Hematopoietic multipotent progenitor cell (in vitro differentiated cells): ENCODE results near the gene IGLL5. TPM values are rescaled to one million over a fixed set of nuclear protein-coding genes. Genes with fewer than 3 reads are reported as not detected.

Source experiments
- DNase-seq, 3 donors: peaks; one replicate each; pipeline ENCODE4 v3.0.0-alpha.2; 2011 to 2015; ENCODE audit warnings: low read depth in 2 of 3, low spot score in 2 of 3
- total RNA-seq: library from RNA; depleted of rRNA; stranded (reverse); fragments of >200 nt; gene quantifications from one replicate; pipeline ENCODE4 v1.2.3, GENCODE V29; 2012

Gene IGLL5
- total RNA-seq, 1 donor, result 0.54 TPM

DNA sequence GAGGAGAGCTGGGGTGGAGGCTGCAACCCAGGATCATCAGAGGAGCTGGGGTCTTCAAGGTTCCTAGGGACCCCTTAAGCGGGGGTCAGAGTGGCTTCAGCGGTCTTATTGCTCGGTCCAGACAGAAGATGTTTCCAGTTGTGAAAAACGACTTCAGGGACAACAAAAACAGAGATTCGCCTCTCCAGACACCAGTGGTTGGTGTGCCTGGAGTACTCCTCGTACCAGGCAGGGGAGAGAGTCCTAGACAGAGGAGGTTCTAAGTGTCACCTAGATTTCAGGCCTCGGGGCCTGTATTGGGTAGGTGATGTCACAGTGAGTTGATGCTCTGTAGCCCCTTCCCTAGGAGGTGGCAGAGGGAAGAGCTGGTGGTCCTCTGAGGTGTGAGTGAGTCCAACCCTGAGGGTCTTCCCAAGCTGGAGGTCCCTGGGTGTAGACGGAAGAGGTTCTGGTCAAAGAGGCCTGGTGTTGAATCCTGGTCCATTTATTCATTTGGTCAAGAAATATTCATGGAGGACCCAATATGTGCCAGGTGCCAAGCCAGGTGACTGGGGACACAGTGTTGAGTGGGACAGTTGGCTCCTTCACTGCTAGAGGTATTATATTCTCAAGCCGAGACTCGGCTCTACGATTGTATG is 4.4 kb upstream of the IGLL5 start:
- no peak for DNase-seq

DNA sequence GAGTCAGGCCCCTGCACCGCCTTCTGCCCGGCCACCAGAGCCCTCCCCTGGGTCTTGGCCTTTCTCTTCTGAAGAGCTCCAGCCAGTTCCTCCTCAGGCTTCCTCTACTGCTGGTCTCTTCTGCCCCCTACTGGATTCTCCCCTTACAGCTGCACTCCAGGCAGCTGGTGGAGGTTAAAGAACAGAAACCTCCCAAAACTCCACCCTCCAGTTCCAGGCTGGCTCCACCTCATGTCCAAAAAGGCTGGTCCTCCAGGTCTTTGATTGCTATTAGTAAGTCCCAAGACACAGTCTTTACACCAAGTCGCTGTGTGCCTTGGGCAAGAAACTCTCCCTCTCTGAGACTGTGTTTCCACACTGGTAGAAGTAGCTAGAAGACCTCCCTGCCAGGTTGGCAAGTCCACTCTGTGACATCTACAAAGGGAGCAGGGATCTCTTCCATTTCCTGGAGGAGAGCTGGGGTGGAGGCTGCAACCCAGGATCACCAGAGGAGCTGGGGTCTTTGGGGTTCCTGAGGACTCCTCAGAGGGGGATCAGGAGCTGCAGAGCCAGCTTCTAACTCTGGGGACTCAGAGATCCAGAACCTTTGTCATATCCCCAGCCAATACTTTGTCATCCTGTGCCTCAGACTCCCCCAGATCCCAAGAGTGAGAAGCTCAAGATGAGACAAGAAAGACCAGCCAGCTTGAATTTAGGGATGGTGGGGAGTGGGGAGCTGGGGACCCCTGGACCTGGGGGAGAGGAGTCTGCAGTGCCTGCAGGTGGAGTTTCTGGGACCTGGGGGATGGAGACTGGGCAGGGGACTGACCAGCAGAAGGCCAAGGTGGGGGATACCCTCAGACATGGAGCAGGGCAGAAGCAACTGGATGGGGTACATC is 3.4 kb upstream of the IGLL5 start:
- peak; percentile 49 to 88 (median 74) for DNase-seq

DNA sequence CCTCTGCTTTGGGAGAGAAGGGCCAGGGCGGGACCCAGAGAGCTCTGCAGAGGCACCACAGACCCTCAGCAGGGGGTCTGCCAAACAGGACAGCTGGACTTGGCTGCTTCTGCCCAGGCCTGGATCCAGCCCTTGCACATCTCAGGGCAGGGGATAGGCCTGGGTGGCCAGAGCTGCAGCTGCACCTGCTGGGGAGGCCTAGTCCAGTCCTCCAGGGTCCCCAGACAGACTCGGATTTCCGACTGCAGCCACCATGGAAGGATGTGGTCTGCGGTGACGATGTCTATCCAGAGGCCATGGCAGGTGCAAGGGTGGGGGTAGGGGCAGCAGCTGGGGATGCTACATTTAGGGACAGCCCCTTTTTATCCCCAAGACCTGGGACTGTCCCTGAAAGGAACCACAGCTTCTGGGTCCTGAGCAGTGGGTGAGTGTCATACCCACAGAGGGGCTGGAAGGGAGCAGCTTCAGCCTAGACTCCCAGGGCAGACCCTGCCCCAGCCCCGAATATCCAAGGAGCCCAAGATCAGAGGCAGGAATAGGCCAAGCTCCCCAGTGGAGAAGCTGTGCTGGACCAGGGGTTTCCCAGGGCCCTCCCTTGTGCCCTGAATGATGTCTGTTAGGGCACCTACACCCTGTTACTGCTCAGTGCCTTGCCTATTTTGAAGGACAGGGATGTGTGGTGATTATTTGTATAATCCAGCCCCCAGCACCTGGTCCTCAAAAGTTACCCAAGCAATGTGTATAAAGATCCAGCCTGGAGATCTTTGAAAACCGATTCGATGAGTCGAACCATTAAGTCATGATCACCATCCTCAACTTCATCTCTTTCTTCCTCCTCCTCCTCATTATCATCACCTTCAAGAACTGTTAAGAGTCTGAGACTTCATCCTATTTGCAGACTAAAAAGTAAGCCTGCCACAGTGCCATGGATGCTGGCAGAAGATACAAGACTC is 2.5 kb upstream of the IGLL5 start:
- peak in 2 of 3 donors; percentile 20 to 30 for DNase-seq

DNA sequence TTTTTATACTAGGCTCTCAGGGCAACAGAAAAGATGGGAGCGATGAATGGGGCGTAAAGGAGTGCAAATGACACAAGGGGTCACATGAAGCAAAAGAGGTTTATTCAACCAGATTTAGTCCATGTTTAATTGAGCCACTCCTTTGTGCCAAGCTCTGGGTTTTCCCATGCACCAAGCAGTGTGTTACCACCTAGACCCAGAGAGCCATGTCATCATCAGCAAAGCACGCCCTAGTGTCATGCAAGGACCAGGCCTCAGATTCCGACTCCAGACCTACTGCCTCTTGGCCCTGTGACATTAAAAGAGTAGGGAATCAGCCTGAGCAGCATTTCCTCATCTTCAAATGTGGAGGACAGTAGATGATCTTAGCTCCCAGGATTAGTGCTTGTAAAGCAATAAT is 1.1 kb upstream of the IGLL5 start:
- no peak for DNase-seq

DNA sequence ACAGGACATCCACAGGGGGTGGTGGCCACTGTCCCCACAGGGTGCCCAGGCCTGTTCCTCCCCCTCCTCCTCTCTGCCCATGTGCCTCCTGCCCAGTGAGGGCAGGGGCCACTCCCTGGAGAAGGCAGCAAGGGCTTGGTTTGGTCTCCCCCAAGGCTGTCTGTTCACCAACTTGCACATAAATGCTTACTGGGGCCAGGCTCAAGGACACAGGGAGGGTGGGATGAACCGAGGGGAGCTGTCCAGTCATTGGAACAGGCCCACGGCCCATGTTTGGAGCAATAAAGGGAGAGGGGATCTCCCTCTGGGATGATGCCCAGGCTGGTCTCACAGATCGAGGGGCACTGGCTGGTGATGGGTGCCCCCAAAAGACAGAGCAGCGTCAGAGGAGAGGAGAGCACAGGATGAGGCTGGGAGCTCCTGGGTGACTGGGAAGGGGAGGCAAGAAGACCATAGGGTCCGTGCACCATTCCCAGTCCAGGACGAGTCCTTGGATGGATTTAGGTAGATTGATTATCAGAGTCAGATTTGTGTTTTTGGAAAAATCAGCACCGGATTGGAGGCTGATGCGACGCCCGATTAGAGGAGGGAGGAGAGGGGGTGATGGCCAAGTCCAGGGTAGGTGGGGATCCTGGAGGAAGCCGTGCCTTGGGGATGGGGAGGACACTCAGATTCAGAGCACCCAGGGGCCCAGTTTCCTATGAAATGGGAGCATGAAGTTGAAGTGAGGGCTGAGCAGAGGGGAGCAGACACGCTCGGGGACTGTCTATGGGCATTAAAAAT is 1.1 kb downstream of the IGLL5 start:
- DNase-seq, result no peak

DNA sequence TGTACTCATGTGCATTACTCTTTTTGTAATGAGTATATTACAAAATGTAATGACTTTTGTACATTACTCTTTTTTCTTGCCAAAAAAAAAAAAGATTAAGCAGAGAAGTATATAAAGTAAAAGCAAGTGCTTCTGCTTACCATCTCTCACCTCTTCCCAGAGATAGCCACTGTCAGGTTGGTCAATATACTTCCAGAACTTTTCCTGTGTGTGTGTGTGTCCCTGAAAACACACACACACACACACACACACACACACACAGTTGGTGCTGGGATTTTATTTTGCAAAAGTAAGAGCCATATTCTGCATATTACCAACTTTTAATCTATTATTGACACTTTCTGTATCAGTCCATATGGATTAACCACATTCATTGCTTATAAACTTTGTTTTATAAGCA is 2.5 kb downstream of the IGLL5 start:
- DNase-seq, result no peak

DNA sequence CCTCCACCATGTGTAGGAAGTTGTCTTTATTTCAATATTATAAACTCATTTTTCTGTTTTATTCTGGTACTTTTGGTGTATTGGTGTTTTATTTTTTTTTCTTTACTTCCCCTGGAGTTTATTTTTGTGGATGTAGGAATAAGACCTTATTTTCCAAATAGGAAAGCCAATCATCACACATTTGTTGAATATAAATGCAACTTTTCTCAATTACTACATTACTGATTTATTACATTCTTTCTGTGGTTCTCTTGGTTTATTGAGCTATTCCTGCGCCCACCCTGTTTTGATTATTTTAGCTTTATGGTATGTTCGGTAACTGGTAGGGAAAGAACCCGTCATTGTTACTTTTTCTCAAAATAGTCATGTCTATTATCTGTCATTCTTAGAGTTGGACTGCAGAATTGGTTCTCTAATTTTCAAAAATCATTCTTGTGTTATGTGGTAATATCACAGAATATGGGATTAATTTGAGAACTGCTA is 3.6 kb downstream of the IGLL5 start:
- DNase-seq, result no peak

DNA sequence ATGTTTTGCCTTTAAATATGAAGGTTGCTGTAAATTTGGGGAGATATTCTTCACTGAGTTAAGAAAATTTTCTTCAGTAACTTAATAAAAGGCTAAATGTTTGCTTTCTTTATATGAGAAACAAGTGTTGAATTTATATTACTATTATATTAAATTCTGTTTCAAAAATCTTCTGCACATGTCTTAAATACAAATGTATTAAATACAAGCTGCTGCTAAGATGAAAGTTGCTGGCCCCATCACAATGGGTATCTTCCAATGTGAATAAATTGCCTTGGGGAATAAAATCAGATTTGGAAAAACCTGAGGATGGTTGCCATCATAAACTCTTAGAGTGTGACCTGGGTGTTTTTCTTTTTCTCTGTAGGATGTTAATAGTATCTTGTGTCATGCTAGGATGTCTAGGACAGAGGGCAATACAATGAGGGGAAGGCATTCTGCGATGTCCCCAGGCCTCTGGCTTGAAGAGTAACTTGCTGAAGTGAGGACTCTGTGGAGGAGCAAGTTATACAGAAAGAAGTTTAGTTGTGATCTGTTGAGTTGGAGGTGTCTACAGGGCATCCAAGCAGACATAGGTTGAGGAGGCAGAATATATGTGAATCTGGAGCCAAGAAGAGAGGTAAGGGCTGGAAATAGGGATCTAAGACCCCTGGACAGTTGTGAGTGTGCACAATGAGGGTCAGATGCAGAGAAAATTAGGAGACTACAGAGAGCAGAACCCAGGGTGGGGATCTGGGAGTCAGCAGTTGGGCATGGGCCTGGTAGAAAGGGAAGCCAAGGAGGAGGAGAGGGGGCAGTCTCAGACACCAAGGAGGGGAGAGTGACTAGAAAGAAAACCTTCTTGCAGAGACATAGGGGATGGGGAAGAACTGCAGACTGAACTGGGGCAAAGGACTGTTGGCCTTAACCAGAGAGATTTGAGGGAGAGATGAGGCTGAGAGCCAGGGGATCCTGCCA is 4.8 kb downstream of the IGLL5 start:
- no peak for DNase-seq

DNA sequence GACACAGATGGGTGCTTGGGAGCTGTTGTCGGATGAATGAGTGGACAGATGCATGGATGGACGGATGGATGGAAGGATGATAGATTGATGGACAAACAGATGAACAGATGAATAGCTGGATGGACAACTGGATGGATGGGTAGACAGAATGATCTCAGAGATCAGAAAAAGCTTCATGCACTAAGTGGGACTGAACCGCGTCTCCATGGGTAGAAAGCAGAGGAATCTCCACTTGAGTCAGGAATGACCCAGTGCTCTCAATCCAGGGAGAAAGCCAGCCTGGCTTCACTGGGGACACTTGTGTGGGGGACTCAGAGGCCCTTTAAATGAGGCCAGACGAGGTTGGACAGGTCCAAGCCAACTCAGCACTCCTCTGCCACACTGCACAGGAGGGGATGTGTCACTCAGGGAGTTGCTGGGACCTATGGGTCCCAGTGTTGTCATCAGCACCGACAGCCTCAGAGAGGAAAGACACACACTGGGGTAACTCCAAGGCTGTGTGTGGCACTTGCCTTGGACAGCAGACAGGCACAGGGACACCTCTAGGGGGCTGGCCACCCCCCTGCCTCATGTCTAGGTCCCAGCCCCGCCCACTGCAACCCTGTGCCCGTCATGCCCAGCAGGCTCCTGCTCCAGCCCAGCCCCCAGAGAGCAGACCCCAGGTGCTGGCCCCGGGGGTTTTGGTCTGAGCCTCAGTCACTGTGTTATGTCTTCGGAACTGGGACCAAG is 5.6 kb downstream of the IGLL5 start:
- no peak for DNase-seq

DNA sequence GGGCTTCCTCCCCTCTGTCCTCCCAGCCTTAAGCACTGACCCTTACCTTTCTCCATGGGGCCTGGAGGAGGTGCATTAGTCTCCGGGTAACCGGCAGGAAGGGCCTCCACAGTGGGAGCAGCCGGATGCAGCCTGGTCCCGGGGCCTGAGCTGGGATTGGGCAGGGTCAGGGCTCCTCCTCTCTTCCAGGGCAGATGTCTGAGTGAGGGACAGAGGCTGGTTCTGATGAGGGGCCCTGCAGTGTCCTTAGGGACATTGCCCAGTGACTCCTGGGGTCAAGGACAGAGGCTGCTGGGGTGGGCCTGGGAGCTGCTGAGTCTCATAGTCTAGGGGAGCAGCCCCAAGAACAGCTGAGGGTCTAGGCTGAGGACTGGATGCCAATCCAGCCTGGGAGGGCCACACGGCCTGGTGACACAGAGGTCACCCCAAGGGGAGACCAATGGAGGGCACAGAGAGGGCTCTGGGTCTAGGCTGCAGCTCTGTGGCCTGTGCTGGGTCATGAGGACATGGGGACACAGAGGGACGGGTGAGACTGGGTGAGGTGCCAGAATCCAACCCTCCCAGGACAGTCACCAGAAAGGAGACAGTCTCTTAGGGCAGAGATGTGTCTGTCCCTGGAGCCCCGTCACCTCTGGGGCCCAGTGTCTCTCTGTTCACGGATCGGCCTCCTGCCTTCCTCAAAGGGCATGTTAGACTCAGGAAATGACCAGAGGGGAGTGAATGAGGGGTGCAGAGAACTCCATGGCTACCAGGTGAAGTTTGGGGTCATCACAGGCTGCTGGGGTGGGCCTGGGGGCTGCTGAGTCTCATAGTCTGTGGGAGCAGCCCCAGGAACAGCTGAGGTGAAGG is 6.5 kb downstream of the IGLL5 start:
- DNase-seq, result no peak

DNA sequence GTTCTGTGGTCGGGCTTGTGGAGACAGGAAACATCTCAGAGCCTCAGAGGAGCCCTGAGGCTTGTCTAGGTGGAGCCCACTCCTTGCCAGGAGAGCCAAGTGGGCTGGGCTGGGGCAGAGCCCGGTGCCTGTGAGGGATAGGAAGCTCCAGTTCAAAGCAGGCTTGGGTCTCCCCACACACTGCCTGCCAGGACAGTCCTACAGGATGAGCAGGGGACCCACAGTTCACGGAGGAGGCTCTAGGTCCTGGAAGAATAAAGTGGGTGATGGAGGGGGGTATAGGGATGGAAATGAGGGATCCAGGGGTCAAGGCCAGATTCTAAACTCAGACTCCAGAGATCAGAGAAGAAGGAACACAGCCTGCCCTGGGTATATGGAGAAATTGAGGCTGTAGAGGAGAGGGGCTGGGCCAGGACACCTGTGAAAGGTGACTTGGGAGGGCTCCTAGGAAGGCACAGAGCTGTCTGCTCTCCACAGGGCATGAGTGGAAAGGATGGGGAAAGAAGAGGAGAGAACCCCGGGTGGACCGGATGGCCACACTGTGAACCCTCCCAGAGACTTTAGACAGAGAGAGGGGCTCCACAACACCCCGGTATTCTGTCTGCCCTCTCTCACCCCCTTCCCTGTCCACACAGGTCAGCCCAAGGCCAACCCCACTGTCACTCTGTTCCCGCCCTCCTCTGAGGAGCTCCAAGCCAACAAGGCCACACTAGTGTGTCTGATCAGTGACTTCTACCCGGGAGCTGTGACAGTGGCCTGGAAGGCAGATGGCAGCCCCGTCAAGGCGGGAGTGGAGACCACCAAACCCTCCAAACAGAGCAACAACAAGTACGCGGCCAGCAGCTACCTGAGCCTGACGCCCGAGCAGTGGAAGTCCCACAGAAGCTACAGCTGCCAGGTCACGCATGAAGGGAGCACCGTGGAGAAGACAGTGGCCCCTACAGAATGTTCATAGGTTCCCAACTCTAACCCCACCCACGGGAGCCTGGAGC is 7.4 kb downstream of the IGLL5 start:
- no peak for DNase-seq

DNA sequence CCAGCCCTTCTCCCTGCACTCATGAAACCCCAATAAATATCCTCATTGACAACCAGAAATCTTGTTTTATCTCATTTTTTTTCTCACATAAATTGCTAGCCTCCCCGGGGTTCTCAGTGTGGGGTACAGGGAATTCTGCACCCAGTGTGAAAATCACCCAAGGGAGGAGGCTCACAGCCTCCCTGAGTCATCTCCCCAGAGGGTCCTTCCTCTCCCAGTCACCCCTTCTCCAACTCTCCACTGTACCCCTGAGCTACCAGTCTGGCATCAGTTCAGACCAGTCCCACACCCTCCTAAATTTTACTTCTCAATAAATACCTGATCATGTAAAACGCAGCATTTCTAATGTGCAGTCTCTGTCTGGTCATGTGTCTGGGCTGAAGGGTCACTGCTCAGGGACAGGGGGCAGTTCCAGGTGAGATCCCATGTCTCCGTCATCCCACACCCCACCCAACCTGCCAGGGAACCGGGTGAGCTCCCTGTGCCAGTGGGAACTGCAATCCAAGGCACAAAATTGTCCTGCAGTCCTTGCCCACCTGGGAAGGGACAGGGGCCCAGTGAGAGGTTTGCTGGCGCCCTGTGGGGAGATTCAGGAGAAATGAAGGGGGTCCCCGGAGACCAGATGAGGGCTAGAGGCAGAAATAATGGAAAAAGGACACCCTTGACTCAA is 8.3 kb downstream of the IGLL5 start:
- no peak for DNase-seq

DNA sequence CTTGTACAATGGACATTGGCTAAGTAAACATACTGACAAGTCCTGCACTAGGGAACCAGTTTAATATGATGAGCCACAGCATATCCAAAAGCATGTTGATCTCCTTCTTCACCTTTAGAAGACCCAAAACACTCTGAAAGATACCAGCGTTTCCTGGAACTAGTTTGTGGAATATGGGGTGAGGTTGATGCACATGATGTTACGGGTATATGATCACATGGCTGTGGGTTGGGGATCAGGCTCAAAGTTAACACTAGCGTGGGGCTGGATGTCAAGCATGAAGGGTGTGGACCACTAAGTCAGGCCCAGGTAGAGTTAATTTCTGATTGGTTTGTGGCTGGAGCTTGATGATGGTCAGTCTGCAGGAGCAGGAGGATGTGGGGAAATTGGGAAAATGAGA is 9.0 kb downstream of the IGLL5 start:
- no peak for DNase-seq

DNA sequence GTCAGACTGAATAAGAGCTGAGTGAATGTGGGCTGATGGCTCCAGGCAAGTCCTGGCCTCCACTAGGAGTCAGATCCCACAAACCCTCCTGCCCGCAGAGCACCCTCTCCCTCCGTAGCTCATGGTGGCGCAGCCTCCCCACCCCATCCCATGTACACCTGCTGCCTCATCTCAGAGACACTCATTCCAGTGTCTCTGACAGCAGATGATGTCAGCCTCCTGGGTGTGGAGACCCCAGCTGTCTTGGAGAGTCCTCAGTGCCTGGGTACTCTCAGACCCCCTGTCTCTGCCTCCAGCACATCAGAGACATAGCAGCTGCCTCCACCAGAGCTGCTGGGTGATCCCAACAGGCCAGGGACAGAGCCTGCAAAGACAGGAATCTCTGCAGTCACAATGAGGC is 9.5 kb downstream of the IGLL5 start:
- DNase-seq, result no peak

DNA sequence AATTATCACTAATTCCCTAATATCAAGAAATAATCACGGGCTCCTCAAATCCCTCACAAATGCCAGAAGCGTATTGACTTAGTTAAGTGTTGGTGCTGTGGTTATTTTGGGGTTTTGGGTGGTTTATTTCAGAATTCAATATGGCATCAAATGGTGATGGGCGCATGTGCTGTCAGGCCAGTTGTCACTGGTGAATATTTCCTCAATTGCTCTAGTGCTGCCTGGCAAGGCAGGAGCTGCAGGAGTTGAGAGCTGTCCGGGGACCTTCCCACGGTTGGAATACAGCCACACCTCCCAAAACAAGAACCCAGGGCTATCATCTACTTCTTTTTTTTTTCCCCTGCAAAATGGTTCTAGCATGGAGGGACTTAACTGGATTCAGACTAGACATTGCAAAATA is 10.3 kb downstream of the IGLL5 start:
- DNase-seq, result no peak
